H9 (cell line): ENCODE data around the gene LIMS2. TPM values are rescaled to one million over a fixed set of nuclear protein-coding genes. Genes with fewer than 3 reads are reported as not detected.

Experiments used
- DNase-seq: peaks from one replicate; pipeline ENCODE4 v3.0.0-alpha.2; 2017
- H2AFZ ChIP-seq: one replicate; pipeline ENCODE4 v1.6.1; 2013; ENCODE audit warnings: mild to moderate bottlenecking, low read length, control low read depth, moderate library complexity
- H2AK5ac ChIP-seq: 2 replicates; pipeline ENCODE4 v1.6.1; 2013; ENCODE audit warnings: low read length, control low read depth, mixed read lengths; ENCODE audit not compliant: insufficient read length
- H2BK120ac ChIP-seq: one replicate; pipeline ENCODE4 v1.6.1; 2013; ENCODE audit warnings: low read depth, mild to moderate bottlenecking, low read length, control low read depth, inconsistent platforms; ENCODE audit not compliant: poor library complexity, severe bottlenecking
- H2BK12ac ChIP-seq: 2 replicates; pipeline ENCODE4 v1.6.1; 2013; ENCODE audit warnings: low read length, control low read depth, mixed read lengths, low read depth; ENCODE audit not compliant: insufficient read length
- H2BK15ac ChIP-seq: 2 replicates; pipeline ENCODE4 v1.6.1; 2013; ENCODE audit warnings: low read depth, low read length, control low read depth
- H2BK20ac ChIP-seq: one replicate; pipeline ENCODE4 v1.6.1; 2013; ENCODE audit warnings: low read depth, mild to moderate bottlenecking, low read length, control low read depth, inconsistent platforms; ENCODE audit not compliant: poor library complexity, severe bottlenecking
- H2BK5ac ChIP-seq: 2 replicates; pipeline ENCODE4 v1.6.1; 2013; ENCODE audit warnings: low read length, control low read depth, mixed read lengths; ENCODE audit not compliant: insufficient read length
- H3K14ac ChIP-seq: 2 replicates; pipeline ENCODE4 v1.6.1; 2013; ENCODE audit warnings: low read length, control low read depth; ENCODE audit not compliant: insufficient read depth
- H3K18ac ChIP-seq: 2 replicates; pipeline ENCODE4 v1.6.1; 2013; ENCODE audit warnings: low read depth, mild to moderate bottlenecking, mixed read lengths, low read length, control low read depth; ENCODE audit not compliant: insufficient read length
- H3K23ac ChIP-seq: 2 replicates; pipeline ENCODE4 v1.6.1; 2013; ENCODE audit warnings: low read length, control low read depth, mixed read lengths, low read depth; ENCODE audit not compliant: insufficient read length
- H3K23me2 ChIP-seq: 2 replicates; pipeline ENCODE4 v1.6.1; 2013; ENCODE audit warnings: low read depth, mild to moderate bottlenecking, mixed read lengths, low read length, control low read depth; ENCODE audit not compliant: insufficient read length, poor library complexity, severe bottlenecking
- H3K27ac ChIP-seq: 2 replicates; pipeline ENCODE4 v1.5.1; 2013; ENCODE audit warnings: low read length, control low read depth, mixed read lengths, low read depth; ENCODE audit not compliant: insufficient read length
- H3K27me3 ChIP-seq: 2 replicates; pipeline ENCODE4 v1.6.1; 2013; ENCODE audit warnings: low read length, control low read depth, inconsistent platforms; ENCODE audit not compliant: insufficient read depth
- H3K4ac ChIP-seq: 2 replicates; pipeline ENCODE4 v1.6.1; 2013; ENCODE audit warnings: low read depth, mild to moderate bottlenecking, control low read depth, inconsistent platforms, low read length, moderate library complexity
- H3K4me1 ChIP-seq: 2 replicates; pipeline ENCODE4 v1.6.1; 2013; ENCODE audit warnings: low read length, control low read depth, inconsistent platforms; ENCODE audit not compliant: insufficient read depth
- H3K4me2 ChIP-seq: 2 replicates; pipeline ENCODE4 v1.6.1; 2013; ENCODE audit warnings: low read length, control low read depth, mixed read lengths; ENCODE audit not compliant: insufficient read length, insufficient read depth
- H3K56ac ChIP-seq: 2 replicates; pipeline ENCODE4 v1.6.1; 2013; ENCODE audit warnings: low read depth, mild to moderate bottlenecking, mixed read lengths, low read length, control low read depth; ENCODE audit not compliant: insufficient read length
- H3K79me1 ChIP-seq: 2 replicates; pipeline ENCODE4 v1.6.1; 2013; ENCODE audit warnings: low read depth, mild to moderate bottlenecking, moderate library complexity, low read length, control low read depth, inconsistent platforms; ENCODE audit not compliant: insufficient read depth, poor library complexity, severe bottlenecking
- H3K79me2 ChIP-seq: 2 replicates; pipeline ENCODE4 v1.6.1; 2013; ENCODE audit warnings: low read length, control low read depth, inconsistent platforms; ENCODE audit not compliant: insufficient read depth
- H3K9ac ChIP-seq: 2 replicates; pipeline ENCODE4 v1.6.1; 2013; ENCODE audit warnings: low read length, control low read depth, mixed read lengths; ENCODE audit not compliant: insufficient read length; ENCODE audit errors: extremely low read depth
- H3K9me3 ChIP-seq: one replicate; pipeline ENCODE4 v1.6.1; 2013; ENCODE audit warnings: low read depth, low read length, inconsistent platforms; ENCODE audit not compliant: control insufficient read depth
- H3T11ph ChIP-seq: one replicate; pipeline ENCODE4 v1.6.1; 2013; ENCODE audit warnings: mild to moderate bottlenecking, low read length, control low read depth, inconsistent platforms
- H4K20me1 ChIP-seq: one replicate; pipeline ENCODE4 v1.6.1; 2013; ENCODE audit not compliant: control insufficient read depth, insufficient read length, insufficient read depth
- H4K5ac ChIP-seq: 2 replicates; pipeline ENCODE4 v1.6.1; 2013; ENCODE audit warnings: low read depth, mild to moderate bottlenecking, mixed read lengths, low read length, control low read depth; ENCODE audit not compliant: insufficient read length
- H4K8ac ChIP-seq: replicated peaks from 2 replicates; pipeline ENCODE4 v1.6.1; 2013; ENCODE audit warnings: low read length, control low read depth, mixed read lengths, low read depth; ENCODE audit not compliant: insufficient read length
- H4K91ac ChIP-seq: 2 replicates; pipeline ENCODE4 v1.6.1; 2013; ENCODE audit warnings: low read depth, mild to moderate bottlenecking, moderate library complexity, mixed read lengths, low read length, control low read depth; ENCODE audit not compliant: insufficient read length
- H3K27ac Mint-ChIP-seq, 3 experiments: 2 replicates in 2 of 3; 3 replicates in 1 of 3; pipeline ENCODE4 v1.8.0; 2020 to 2021; ENCODE audit warnings: mixed read lengths in 3 of 3, mild to moderate bottlenecking in 1 of 3, moderate library complexity in 1 of 3
- H3K27me3 Mint-ChIP-seq: 2 replicates; pipeline ENCODE4 v1.8.0; 2021; ENCODE audit warnings: low read depth, mild to moderate bottlenecking, moderate library complexity, mixed read lengths
- H3K36me3 Mint-ChIP-seq, 3 experiments: 2 replicates in 2 of 3; 3 replicates in 1 of 3; pipeline ENCODE4 v1.8.0; 2020 to 2021; ENCODE audit warnings: low read depth in 3 of 3, mixed read lengths in 3 of 3; ENCODE audit not compliant: insufficient read depth in 1 of 3
- H3K4me1 Mint-ChIP-seq, 2 experiments: 2 replicates each; pipeline ENCODE4 v1.8.0; 2020; ENCODE audit warnings: mixed read lengths in 2 of 2
- H3K4me3 Mint-ChIP-seq, 2 experiments: 2 replicates in 1 of 2; 3 replicates in 1 of 2; pipeline ENCODE4 v1.8.0; 2020 to 2021; ENCODE audit warnings: mild to moderate bottlenecking in 2 of 2, mixed read lengths in 2 of 2, moderate library complexity in 1 of 2
- H3K9me3 Mint-ChIP-seq, 2 experiments: 2 replicates in 1 of 2; 3 replicates in 1 of 2; pipeline ENCODE4 v1.8.0; 2020; ENCODE audit warnings: mild to moderate bottlenecking in 2 of 2, mixed read lengths in 2 of 2, moderate library complexity in 1 of 2
- WGBS: extraction: QIAGEN DNeasy Blood & Tissue Kit; methylation state at CpG from one replicate; pipeline ENCODE4 v1.1.7; 2013; ENCODE audit warnings: missing lambda C conversion rate, low lambda C conversion rate, mixed read lengths; ENCODE audit not compliant: insufficient read length; ENCODE audit errors: extremely low coverage; 5-methylcytosine and 5-hydroxymethylcytosine counted together
- total RNA-seq: library from RNA; stranded (reverse); gene quantifications from 2 replicates; pipeline ENCODE4 v1.2.1, GENCODE V29; 2021
- TF ChIP-seq, protein P1 (sequence below): fragments of 200-600 bp; sonication (generic); conservative IDR thresholded peaks from 3 replicates; pipeline ENCODE4 v1.8.0; 2021; ENCODE audit warnings: antibody characterized with exemption, mild to moderate bottlenecking

LIMS2 gene
- total RNA-seq, 1 experiment from 2014 or later, result 5.9 TPM

DNA sequence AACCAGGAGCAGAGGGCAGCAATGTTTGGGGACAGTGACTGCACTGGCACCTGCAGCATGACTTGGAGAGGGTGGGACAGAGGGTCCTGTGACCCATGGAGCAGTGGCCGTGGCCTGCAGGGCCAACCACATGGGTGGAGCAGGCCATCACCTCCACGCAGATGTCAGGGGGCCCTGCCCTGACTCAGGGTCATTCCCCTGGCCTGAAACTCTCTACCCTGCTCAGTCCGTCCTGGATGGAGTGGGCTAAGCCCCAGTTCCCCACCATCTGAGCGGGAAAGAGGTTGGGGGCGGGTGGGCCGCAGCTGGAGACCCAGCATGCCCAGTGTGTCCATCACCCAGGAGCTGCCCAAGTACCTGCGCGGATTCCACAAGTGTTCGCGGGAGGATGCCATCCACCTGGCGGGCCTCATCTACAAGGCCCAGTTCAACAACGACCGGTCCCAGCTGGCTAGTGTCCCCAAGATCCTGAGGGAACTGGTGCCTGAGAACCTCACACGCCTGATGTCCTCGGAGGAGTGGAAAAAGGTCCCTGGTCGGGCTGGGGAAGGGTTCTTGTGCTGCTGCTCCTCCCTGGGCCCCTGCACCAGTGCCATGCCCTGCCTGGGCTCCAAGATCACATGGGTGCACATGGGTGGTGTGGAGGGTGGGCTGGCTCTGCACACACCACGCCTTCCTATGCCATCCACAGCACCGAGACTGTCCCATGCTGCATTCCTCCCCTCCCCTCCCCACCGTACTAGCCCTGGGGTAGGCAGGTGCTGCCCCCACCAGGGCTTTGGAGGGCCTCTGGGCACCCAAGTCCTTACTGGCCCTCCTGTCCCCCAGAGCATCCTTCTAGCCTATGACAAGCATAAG is 39.7 kb downstream of the LIMS2 start:
- H3K4ac ChIP-seq, result no peak overlapping the region
- Mint-ChIP-seq H3K9me3 (no peaks in the 10 kb centered on the region), H3K27ac (no peak overlapping the region; a peak in 1 of 7 replicates), H3K36me3 (no peaks in the 10 kb centered on the region), H3K27me3 (no peaks in the 10 kb centered on the region), H3K4me1 (peaks cover 8% of the 10 kb centered on the region in 2 experiments), H3K4me3 (no peak overlapping the region)
- no peak overlapping the region for H2AFZ ChIP-seq
- H3T11ph ChIP-seq, result no peak overlapping the region
- H2BK20ac ChIP-seq, result no peak overlapping the region
- no peak for DNase-seq
- no peak overlapping the region for H3K14ac ChIP-seq
- H4K8ac ChIP-seq, result no peak overlapping the region
- H2BK12ac ChIP-seq, result no peak overlapping the region
- no peak overlapping the region for H4K5ac ChIP-seq
- H3K23me2 ChIP-seq, result no peaks in the 10 kb centered on the region
- H3K18ac ChIP-seq, result no peak overlapping the region
- no peak overlapping the region for H3K56ac ChIP-seq
- H2AK5ac ChIP-seq, result no peak overlapping the region
- H4K20me1 ChIP-seq, result no peaks in the 10 kb centered on the region
- WGBS, result no CpG with 5 or more reads among the region's 19 CpGs
- H2BK5ac ChIP-seq, result no peak overlapping the region
- TF ChIP-seq, protein P1, sequence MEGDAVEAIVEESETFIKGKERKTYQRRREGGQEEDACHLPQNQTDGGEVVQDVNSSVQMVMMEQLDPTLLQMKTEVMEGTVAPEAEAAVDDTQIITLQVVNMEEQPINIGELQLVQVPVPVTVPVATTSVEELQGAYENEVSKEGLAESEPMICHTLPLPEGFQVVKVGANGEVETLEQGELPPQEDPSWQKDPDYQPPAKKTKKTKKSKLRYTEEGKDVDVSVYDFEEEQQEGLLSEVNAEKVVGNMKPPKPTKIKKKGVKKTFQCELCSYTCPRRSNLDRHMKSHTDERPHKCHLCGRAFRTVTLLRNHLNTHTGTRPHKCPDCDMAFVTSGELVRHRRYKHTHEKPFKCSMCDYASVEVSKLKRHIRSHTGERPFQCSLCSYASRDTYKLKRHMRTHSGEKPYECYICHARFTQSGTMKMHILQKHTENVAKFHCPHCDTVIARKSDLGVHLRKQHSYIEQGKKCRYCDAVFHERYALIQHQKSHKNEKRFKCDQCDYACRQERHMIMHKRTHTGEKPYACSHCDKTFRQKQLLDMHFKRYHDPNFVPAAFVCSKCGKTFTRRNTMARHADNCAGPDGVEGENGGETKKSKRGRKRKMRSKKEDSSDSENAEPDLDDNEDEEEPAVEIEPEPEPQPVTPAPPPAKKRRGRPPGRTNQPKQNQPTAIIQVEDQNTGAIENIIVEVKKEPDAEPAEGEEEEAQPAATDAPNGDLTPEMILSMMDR, result no peak
- no peak overlapping the region for H4K91ac ChIP-seq
- H3K23ac ChIP-seq, result no peak overlapping the region
- H3K4me1 ChIP-seq, result no peaks in the 10 kb centered on the region; the same call in 1 of the 2 replicates
- H2BK120ac ChIP-seq, result no peak overlapping the region
- H2BK15ac ChIP-seq, result no peak overlapping the region
- no peaks in the 10 kb centered on the region for H3K79me2 ChIP-seq
- no peak overlapping the region for H3K4me2 ChIP-seq
- no peak overlapping the region for H3K27ac ChIP-seq
- H3K79me1 ChIP-seq, result no peaks in the 10 kb centered on the region
- no peak overlapping the region for H3K9ac ChIP-seq
- H3K27me3 ChIP-seq, result no peaks in the 10 kb centered on the region
- H3K9me3 ChIP-seq, result no peaks in the 10 kb centered on the region
